HCT116 (cell line): ENCODE results near the gene SEC11A.

Experiments
- ELF1 ChIP-seq: IDR thresholded peaks from 2 replicates; pipeline ENCODE4 v1.6.1; 2012; ENCODE audit warnings: low read depth, borderline replicate concordance
- EZH2 ChIP-seq: fragments of 200-600 bp; sonication (generic); IDR thresholded peaks from 2 replicates; pipeline ENCODE4 v1.6.1; 2017; ENCODE audit warnings: antibody characterized with exemption, mixed run types
- POLR2AphosphoS5 ChIP-seq: IDR thresholded peaks from 2 replicates; pipeline ENCODE4 v1.6.1; 2011; ENCODE audit warnings: mild to moderate bottlenecking, low read depth, low read length, moderate library complexity
- TF ChIP-seq, protein P1 (sequence below), 3 experiments: fragments of 200-600 bp in 1 of 3; sonication (generic) in 1 of 3; IDR thresholded peaks in 2 of 3; conservative IDR thresholded peaks in 1 of 3; 2 replicates each; pipeline ENCODE4 v1.5.1; 2012 to 2017; ENCODE audit warnings: low read depth in 2 of 3, low read length in 2 of 3, antibody characterized with exemption in 1 of 3, borderline replicate concordance in 1 of 3, control low read depth in 1 of 3, mild to moderate bottlenecking in 1 of 3, mixed read lengths in 1 of 3, mixed run types in 1 of 3, moderate library complexity in 1 of 3; ENCODE audit not compliant: insufficient read depth in 1 of 3

DNA sequence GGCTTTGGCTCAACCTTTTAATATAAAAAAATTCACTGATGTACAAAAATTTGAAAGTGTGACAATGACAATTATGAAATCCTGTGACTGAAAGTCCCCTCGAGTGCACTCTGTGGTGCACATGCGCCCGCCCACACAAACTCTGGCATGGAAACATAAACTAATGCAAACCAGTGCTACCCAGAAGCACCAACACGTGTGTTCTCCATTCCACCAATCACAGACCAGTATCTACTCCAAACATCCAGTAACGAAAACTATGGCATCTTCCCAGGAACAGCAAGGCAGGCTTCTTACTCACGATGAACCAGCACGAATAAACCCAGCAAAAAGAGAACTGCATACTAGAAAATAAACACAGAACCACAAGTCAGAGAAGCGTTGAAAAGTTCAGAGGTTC, 46.2 kb downstream of the SEC11A start:
- TF ChIP-seq EZH2 (no peak), ELF1 (no peak), POLR2AphosphoS5 (no peak)
- TF ChIP-seq, protein P1, sequence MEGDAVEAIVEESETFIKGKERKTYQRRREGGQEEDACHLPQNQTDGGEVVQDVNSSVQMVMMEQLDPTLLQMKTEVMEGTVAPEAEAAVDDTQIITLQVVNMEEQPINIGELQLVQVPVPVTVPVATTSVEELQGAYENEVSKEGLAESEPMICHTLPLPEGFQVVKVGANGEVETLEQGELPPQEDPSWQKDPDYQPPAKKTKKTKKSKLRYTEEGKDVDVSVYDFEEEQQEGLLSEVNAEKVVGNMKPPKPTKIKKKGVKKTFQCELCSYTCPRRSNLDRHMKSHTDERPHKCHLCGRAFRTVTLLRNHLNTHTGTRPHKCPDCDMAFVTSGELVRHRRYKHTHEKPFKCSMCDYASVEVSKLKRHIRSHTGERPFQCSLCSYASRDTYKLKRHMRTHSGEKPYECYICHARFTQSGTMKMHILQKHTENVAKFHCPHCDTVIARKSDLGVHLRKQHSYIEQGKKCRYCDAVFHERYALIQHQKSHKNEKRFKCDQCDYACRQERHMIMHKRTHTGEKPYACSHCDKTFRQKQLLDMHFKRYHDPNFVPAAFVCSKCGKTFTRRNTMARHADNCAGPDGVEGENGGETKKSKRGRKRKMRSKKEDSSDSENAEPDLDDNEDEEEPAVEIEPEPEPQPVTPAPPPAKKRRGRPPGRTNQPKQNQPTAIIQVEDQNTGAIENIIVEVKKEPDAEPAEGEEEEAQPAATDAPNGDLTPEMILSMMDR (IDR thresholded peaks at IDR 0.05 in 2 of 3, conservative IDR thresholded peaks at IDR 0.05 in 1 of 3; ENCODE audit: borderline replicate concordance in 1 of 3, insufficient read depth in 1 of 3, low read depth in 2 of 3, low read length in 2 of 3): no peak
